ENCODE measurements around the gene SDR39U1. TPM values are rescaled to one million over a fixed set of nuclear protein-coding genes. Genes with fewer than 3 reads are reported as not detected.
"Not testable (repeated sequence)": the region's sequence is repeated elsewhere in the genome, so short reads cannot be mapped to it uniquely, and the experiment has no call there.

The SDR39U1 gene
- total and polyA plus RNA-seq, 2 donors from 2014 or later, result 62.3 to 97.8 TPM

DNA sequence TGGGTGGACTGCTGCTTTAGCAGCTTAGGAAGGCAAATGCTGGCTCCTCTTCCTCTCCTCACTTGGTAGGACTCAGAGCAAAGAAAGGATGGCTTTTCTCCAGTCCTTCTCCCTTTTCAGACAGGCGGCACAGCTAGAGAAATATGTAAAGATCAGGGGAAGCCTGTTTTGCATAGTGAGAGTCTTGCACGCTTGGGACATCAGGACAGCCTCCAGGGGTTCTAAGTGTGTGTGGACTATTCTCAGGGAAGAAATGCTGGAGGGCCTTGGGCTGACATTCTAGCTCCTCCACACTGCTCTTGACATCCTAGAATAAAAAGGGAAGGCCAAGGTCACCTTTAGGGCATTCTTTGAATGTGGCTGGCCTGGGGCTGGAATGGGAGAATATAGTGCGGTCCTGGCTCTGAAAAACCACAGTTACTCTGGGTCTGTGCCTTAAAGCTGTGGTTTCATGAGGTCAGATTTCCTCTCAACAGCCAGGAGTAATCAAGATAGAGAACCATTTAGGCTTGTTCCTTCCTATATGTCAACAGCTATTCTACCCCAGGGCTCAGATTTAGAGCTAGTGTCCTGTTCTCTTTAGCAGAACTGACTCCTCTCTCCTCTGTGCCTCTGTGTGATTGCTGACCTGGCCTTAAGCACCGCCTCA lies 41.2 kb upstream of the SDR39U1 start:
- intact Hi-C loops (cut with DNase I), result no loop called here
- DNase-seq, result no peak
- H3K9me3 ChIP-seq (ENCODE audit: control insufficient read depth in 2 of 3, insufficient read depth in 1 of 3, low read length in 3 of 3), result no peaks in the 10 kb centered on the region
- TF ChIP-seq, protein P1, sequence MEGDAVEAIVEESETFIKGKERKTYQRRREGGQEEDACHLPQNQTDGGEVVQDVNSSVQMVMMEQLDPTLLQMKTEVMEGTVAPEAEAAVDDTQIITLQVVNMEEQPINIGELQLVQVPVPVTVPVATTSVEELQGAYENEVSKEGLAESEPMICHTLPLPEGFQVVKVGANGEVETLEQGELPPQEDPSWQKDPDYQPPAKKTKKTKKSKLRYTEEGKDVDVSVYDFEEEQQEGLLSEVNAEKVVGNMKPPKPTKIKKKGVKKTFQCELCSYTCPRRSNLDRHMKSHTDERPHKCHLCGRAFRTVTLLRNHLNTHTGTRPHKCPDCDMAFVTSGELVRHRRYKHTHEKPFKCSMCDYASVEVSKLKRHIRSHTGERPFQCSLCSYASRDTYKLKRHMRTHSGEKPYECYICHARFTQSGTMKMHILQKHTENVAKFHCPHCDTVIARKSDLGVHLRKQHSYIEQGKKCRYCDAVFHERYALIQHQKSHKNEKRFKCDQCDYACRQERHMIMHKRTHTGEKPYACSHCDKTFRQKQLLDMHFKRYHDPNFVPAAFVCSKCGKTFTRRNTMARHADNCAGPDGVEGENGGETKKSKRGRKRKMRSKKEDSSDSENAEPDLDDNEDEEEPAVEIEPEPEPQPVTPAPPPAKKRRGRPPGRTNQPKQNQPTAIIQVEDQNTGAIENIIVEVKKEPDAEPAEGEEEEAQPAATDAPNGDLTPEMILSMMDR (IDR thresholded peaks at IDR 0.05; ENCODE audit: borderline replicate concordance, extremely low read depth, insufficient read depth), result no peak
- no peaks in the 10 kb centered on the region for H3K27me3 ChIP-seq (ENCODE audit: control insufficient read depth, insufficient read depth, low read length)
- H3K9ac ChIP-seq (ENCODE audit: low read length in 3 of 3), result no peak overlapping the region
- no peaks in the 10 kb centered on the region for H3K4me1 ChIP-seq (ENCODE audit: control insufficient read depth in 2 of 3, insufficient read depth in 2 of 3, low read depth in 1 of 3, low read length in 3 of 3)
- H3K4me3 ChIP-seq (ENCODE audit: low read length in 3 of 3), result no peak overlapping the region
- no peak for FAIRE-seq
- no peaks in the 10 kb centered on the region for H3K36me3 ChIP-seq (ENCODE audit: control insufficient read depth in 2 of 3, insufficient read depth in 3 of 3, low read length in 3 of 3)
- no peak overlapping the region for H3K27ac ChIP-seq (ENCODE audit: low read depth in 2 of 2, low read length in 2 of 2)

DNA sequence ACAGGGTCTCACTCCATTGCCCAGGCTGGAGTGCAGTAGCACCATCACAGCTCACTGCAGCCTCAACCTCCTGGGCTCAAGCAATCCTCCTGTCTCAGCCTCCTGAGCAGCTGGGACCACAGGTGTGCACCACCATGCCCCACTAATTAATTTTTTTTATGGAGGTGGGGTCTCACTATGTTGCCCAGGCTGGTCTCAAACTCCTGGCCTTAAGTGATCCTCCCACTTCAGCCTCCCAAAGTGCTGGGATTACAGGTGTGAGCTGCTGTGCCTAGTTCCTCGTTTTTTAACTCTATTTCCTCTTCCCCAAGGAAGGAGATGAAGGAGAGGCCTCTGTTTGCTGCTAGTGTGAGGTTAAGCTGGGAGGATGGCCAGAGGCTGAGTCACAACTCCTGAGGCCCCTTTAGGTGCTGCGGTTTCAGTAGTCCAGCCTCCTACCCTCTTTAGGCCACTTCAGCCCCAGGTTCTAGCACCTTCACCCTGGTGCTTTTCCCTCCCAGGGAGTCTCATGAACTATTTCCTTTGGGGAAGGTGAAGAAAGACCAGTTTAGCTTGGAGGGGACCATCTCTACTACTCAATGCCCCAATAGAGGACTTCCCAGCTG lies 40.2 kb upstream of the SDR39U1 start:
- H3K36me3 ChIP-seq (ENCODE audit: control insufficient read depth in 2 of 3, insufficient read depth in 3 of 3, low read length in 3 of 3); H3K27me3 ChIP-seq (ENCODE audit: control insufficient read depth, insufficient read depth, low read length); H3K4me3 ChIP-seq (ENCODE audit: low read length in 3 of 3); H3K27ac ChIP-seq (ENCODE audit: low read depth in 2 of 2, low read length in 2 of 2); H3K9me3 ChIP-seq (ENCODE audit: control insufficient read depth in 2 of 3, insufficient read depth in 1 of 3, low read length in 3 of 3); H3K4me1 ChIP-seq (ENCODE audit: control insufficient read depth in 2 of 3, insufficient read depth in 2 of 3, low read depth in 1 of 3, low read length in 3 of 3); DNase-seq; intact Hi-C loops (cut with DNase I); H3K9ac ChIP-seq (ENCODE audit: low read length in 3 of 3); FAIRE-seq: not testable (repeated sequence)

DNA sequence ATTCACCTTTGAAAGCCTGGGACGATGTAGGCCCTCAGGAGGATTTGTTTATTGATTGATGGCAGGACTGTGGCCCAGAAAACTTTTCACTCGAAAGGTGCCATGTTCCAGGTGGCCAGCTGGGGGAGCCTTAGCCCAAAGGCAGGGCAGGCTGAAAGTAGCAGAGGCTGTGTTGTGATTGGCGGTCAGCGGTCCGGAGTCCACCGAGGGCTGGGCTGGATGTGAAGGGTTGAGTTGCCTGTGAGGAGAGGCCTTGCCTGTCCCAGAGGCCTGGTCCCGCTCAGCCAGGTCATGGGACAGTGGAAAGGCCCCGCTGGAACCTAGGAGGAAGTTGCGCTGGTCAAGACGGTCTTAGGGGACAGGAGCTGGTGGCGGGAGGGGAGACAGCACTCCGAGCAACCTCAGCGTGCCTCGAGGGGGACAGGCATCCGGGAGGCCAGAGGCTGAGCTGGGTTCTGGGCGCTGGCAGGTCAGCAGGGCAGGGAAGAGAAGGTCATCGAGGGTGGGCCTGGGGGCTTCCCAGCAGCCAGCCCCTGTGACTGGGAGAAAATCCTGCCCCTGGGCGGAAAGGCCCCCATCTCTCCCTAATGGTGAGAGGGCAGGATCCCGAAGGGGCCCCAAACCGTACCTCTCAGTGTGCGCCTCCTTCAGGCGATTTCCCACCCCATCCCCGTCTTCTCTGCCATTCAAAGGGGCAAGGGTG lies 39.2 kb upstream of the SDR39U1 start:
- Histone ChIP-seq H3K9ac (ENCODE audit: low read length in 3 of 3) (no peak overlapping the region), H3K36me3 (ENCODE audit: control insufficient read depth in 2 of 3, insufficient read depth in 3 of 3, low read length in 3 of 3) (no peaks in the 10 kb centered on the region), H3K9me3 (ENCODE audit: control insufficient read depth in 2 of 3, insufficient read depth in 1 of 3, low read length in 3 of 3) (no peaks in the 10 kb centered on the region), H3K27me3 (ENCODE audit: control insufficient read depth, insufficient read depth, low read length) (no peaks in the 10 kb centered on the region), H3K4me1 (ENCODE audit: control insufficient read depth in 2 of 3, insufficient read depth in 2 of 3, low read depth in 1 of 3, low read length in 3 of 3) (no peaks in the 10 kb centered on the region), H3K27ac (ENCODE audit: low read depth in 2 of 2, low read length in 2 of 2) (no peak overlapping the region), H3K4me3 (ENCODE audit: low read length in 3 of 3) (no peak overlapping the region)
- no peak for FAIRE-seq
- TF ChIP-seq, protein P1 (IDR thresholded peaks at IDR 0.05; ENCODE audit: borderline replicate concordance, extremely low read depth, insufficient read depth), result peak; percentile 54
- intact Hi-C loops (cut with DNase I), result no loop called here
- DNase-seq, result peak in 4 of 5 donors; percentile 41 to 52 (median 50)

DNA sequence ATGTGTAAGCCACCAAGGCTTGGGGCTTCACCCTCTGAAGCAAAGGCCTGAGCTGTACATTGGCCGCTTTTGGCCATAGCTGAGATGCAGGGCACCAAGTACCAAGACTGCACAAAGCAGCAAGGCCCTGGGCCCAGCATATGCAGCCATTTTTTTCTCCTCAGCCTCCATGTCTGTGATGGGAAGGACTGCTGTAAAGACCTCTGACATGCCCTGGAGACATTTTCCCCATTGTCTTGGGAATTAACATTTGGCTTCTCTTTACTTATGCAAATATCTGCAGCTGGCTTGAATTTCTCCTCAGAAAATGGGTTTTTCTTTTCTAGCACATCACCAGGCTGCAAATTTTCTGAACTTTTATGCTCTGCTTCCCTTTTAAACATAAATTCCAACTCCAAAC lies 37.4 kb upstream of the SDR39U1 start:
- intact Hi-C loops (cut with DNase I); H3K36me3 ChIP-seq (ENCODE audit: control insufficient read depth in 2 of 3, insufficient read depth in 3 of 3, low read length in 3 of 3); H3K27me3 ChIP-seq (ENCODE audit: control insufficient read depth, insufficient read depth, low read length); DNase-seq; FAIRE-seq; H3K9me3 ChIP-seq (ENCODE audit: control insufficient read depth in 2 of 3, insufficient read depth in 1 of 3, low read length in 3 of 3); H3K4me1 ChIP-seq (ENCODE audit: control insufficient read depth in 2 of 3, insufficient read depth in 2 of 3, low read depth in 1 of 3, low read length in 3 of 3); H3K4me3 ChIP-seq (ENCODE audit: low read length in 3 of 3); H3K9ac ChIP-seq (ENCODE audit: low read length in 3 of 3); H3K27ac ChIP-seq (ENCODE audit: low read depth in 2 of 2, low read length in 2 of 2): not testable (repeated sequence)

All from kidney (tissue), 14 donors.